Effector memory CD4-positive, alpha-beta T cell (primary cell): Measurements from ENCODE around the gene RUBCN.
"Not testable (repeated sequence)": the region's sequence is repeated elsewhere in the genome, so short reads cannot be mapped to it uniquely, and the experiment has no call there.

ENCODE experiments used
- DNase-seq, 3 donors: peaks; one replicate each; pipeline ENCODE4 v3.0.0-alpha.2; 2020
- H3K27ac ChIP-seq: 2 replicates; pipeline ENCODE4 v1.7.0; 2013; ENCODE audit warnings: mild to moderate bottlenecking, low read length, moderate library complexity; ENCODE audit not compliant: insufficient read depth, poor library complexity, severe bottlenecking
- H3K27me3 ChIP-seq: replicated peaks from 2 replicates; pipeline ENCODE4 v1.7.0; 2013; ENCODE audit warnings: mild to moderate bottlenecking, low read length; ENCODE audit not compliant: insufficient read depth, control insufficient read depth, poor library complexity, severe bottlenecking
- H3K36me3 ChIP-seq: 2 replicates; pipeline ENCODE4 v1.7.0; 2013; ENCODE audit warnings: mild to moderate bottlenecking, low read length, moderate library complexity; ENCODE audit not compliant: control insufficient read depth, insufficient read depth
- H3K4me1 ChIP-seq: 2 replicates; pipeline ENCODE4 v1.7.0; 2013; ENCODE audit warnings: low read length, mild to moderate bottlenecking; ENCODE audit not compliant: control insufficient read depth, insufficient read depth, poor library complexity, severe bottlenecking
- H3K4me3 ChIP-seq: 2 replicates; pipeline ENCODE4 v1.7.0; 2013; ENCODE audit warnings: low read length, low read depth, mild to moderate bottlenecking; ENCODE audit not compliant: insufficient read depth, poor library complexity, severe bottlenecking
- H3K9me3 ChIP-seq: 2 replicates; pipeline ENCODE4 v1.7.0; 2013; ENCODE audit warnings: mild to moderate bottlenecking, low read length, moderate library complexity; ENCODE audit not compliant: control insufficient read depth

The RUBCN gene

GRCh38 chr3:197737319-197737649, 580 bp upstream of the RUBCN start:
- no peaks in the 10 kb centered on the region for H3K36me3 ChIP-seq
- H3K27ac ChIP-seq, result peak overlapping the region; percentile 61
- H3K4me3 ChIP-seq, result peak overlapping the region; percentile 93
- H3K4me1 ChIP-seq, result peaks cover 18% of the 10 kb centered on the region
- no peaks in the 10 kb centered on the region for H3K27me3 ChIP-seq
- DNase-seq, result no peak
- H3K9me3 ChIP-seq, result no peaks in the 10 kb centered on the region

- H3K4me3 ChIP-seq, result peak overlapping the region; percentile 93
- peak in 2 of 3 donors; percentile 16 to 18 for DNase-seq
- H3K4me1 ChIP-seq, result peaks cover 18% of the 10 kb centered on the region
- H3K27ac ChIP-seq, result peak overlapping the region; percentile 61
- no peaks in the 10 kb centered on the region for H3K27me3 ChIP-seq
- H3K9me3 ChIP-seq, result no peaks in the 10 kb centered on the region
- no peaks in the 10 kb centered on the region for H3K36me3 ChIP-seq
Measured at GRCh38 chr3:197736010-197736490, 654 bp downstream of the RUBCN start.

GRCh38 chr3:197734667-197735318, 1.9 kb downstream of the RUBCN start:
- no peak for DNase-seq

GRCh38 chr3:197733042-197733441, 3.7 kb downstream of the RUBCN start:
- Histone ChIP-seq H3K36me3 (no peaks in the 10 kb centered on the region), H3K27ac (no peak overlapping the region), H3K4me1 (peaks cover 18% of the 10 kb centered on the region), H3K27me3 (no peaks in the 10 kb centered on the region), H3K4me3 (no peak overlapping the region), H3K9me3 (no peaks in the 10 kb centered on the region)
- no peak for DNase-seq

More at GRCh38 chr3:197734667-197735318, 1.9 kb downstream of the RUBCN start:
- no peak overlapping the region for H3K4me3 ChIP-seq
- H3K9me3 ChIP-seq, result no peaks in the 10 kb centered on the region
- H3K27me3 ChIP-seq, result no peaks in the 10 kb centered on the region
- H3K4me1 ChIP-seq, result peaks cover 18% of the 10 kb centered on the region
- no peak overlapping the region for H3K27ac ChIP-seq
- no peaks in the 10 kb centered on the region for H3K36me3 ChIP-seq

GRCh38 chr3:197731483-197731882, 5.2 kb downstream of the RUBCN start:
- H3K27ac ChIP-seq, H3K36me3 ChIP-seq, H3K9me3 ChIP-seq: not testable (repeated sequence)

GRCh38 chr3:197730770-197731169, 5.9 kb downstream of the RUBCN start:
- not testable (repeated sequence) for DNase-seq, H3K36me3 ChIP-seq, H3K27ac ChIP-seq, H3K9me3 ChIP-seq, H3K27me3 ChIP-seq, H3K4me3 ChIP-seq
- H3K4me1 ChIP-seq, result peaks cover 10% of the 10 kb centered on the region

More at GRCh38 chr3:197731483-197731882, 5.2 kb downstream of the RUBCN start:
- H3K27me3 ChIP-seq, H3K4me3 ChIP-seq, DNase-seq: not testable (repeated sequence)
- H3K4me1 ChIP-seq, result peaks cover 11% of the 10 kb centered on the region

- Histone ChIP-seq H3K27ac (no peak overlapping the region), H3K4me1 (peaks cover 5% of the 10 kb centered on the region), H3K36me3 (no peaks in the 10 kb centered on the region), H3K27me3 (no peaks in the 10 kb centered on the region), H3K9me3 (no peaks in the 10 kb centered on the region), H3K4me3 (no peak overlapping the region)
- DNase-seq, result no peak
Measured at GRCh38 chr3:197730200-197730599, 6.5 kb downstream of the RUBCN start.

GRCh38 chr3:197728487-197728886, 8.2 kb downstream of the RUBCN start:
- Histone ChIP-seq H3K27ac (no peak overlapping the region), H3K27me3 (no peaks in the 10 kb centered on the region), H3K9me3 (no peaks in the 10 kb centered on the region), H3K4me1 (no peaks in the 10 kb centered on the region), H3K36me3 (no peaks in the 10 kb centered on the region), H3K4me3 (no peak overlapping the region)
- DNase-seq, result no peak

- H3K9me3 ChIP-seq, H3K4me3 ChIP-seq: not testable (repeated sequence)
Measured at GRCh38 chr3:197727878-197728277, 8.8 kb downstream of the RUBCN start.

GRCh38 chr3:197722734-197723133, 14.0 kb downstream of the RUBCN start:
- no peaks in the 10 kb centered on the region for H3K27me3 ChIP-seq
- no peak for DNase-seq
- H3K4me1 ChIP-seq, result no peaks in the 10 kb centered on the region
- no peaks in the 10 kb centered on the region for H3K9me3 ChIP-seq
- H3K4me3 ChIP-seq, result no peak overlapping the region
- peaks cover 4% of the 10 kb centered on the region for H3K36me3 ChIP-seq
- no peak overlapping the region for H3K27ac ChIP-seq

More at GRCh38 chr3:197727878-197728277, 8.8 kb downstream of the RUBCN start:
- not testable (repeated sequence) for H3K27me3 ChIP-seq, H3K36me3 ChIP-seq, H3K27ac ChIP-seq, DNase-seq, H3K4me1 ChIP-seq
